ENCODE data around the gene LMBR1L. TPM values are rescaled to one million over a fixed set of nuclear protein-coding genes. Genes with fewer than 3 reads are reported as not detected.
"Not testable (repeated sequence)": the region's sequence is repeated elsewhere in the genome, so short reads cannot be mapped to it uniquely, and the experiment has no call there.

Gene LMBR1L
- total RNA-seq: 27.0 and 27.5 TPM in 2 replicates
- polyA plus RNA-seq (2012): 33.6 TPM

- DNase-seq (ENCODE audit: low read depth): peak; percentile 99
Observed at GRCh38 chr12:49110464-49111155, at the start of gene LMBR1L. Gene LMBR1L (minus strand): TSS chr12:49110847. CDS start chr12:49110555, 292 bp downstream.

GRCh38 chr12:49160399-49160798, 49.8 kb upstream of the LMBR1L start:
- DNase-seq (ENCODE audit: low read depth): no peak

- DNase-seq (ENCODE audit: low read depth): no peak
Observed at GRCh38 chr12:49154221-49154620, 43.6 kb upstream of the LMBR1L start.

GRCh38 chr12:49147384-49147783, 36.7 kb upstream of the LMBR1L start:
- DNase-seq (ENCODE audit: low read depth): no peak

- no peak for DNase-seq (ENCODE audit: low read depth)
Observed at GRCh38 chr12:49146406-49146805, 35.8 kb upstream of the LMBR1L start.

- DNase-seq (ENCODE audit: low read depth): no peak
Observed at GRCh38 chr12:49144384-49144783, 33.7 kb upstream of the LMBR1L start.

GRCh38 chr12:49138999-49139398, 28.4 kb upstream of the LMBR1L start:
- DNase-seq (ENCODE audit: low read depth): no peak

GRCh38 chr12:49138587-49138986, 27.9 kb upstream of the LMBR1L start:
- DNase-seq (ENCODE audit: low read depth): no peak

- DNase-seq (ENCODE audit: low read depth): no peak
Observed at GRCh38 chr12:49137476-49137875, 26.8 kb upstream of the LMBR1L start.

- DNase-seq (ENCODE audit: low read depth): not testable (repeated sequence)
Observed at GRCh38 chr12:49136997-49137396, 26.4 kb upstream of the LMBR1L start.

GRCh38 chr12:49133590-49133989, 22.9 kb upstream of the LMBR1L start:
- no peak for DNase-seq (ENCODE audit: low read depth)

- no peak for DNase-seq (ENCODE audit: low read depth)
Observed at GRCh38 chr12:49133014-49133413, 22.4 kb upstream of the LMBR1L start.

GRCh38 chr12:49131894-49132461, 21.3 kb upstream of the LMBR1L start:
- peak; percentile 78 for DNase-seq (ENCODE audit: low read depth)

- DNase-seq (ENCODE audit: low read depth): peak; percentile 91
Observed at GRCh38 chr12:49131051-49131893, 20.6 kb upstream of the LMBR1L start, which contains the start of gene TUBA1B. Gene TUBA1B (minus strand): TSS chr12:49131395. CDS start chr12:49131300, 95 bp downstream.

- DNase-seq (ENCODE audit: low read depth): peak; percentile 93
Observed at GRCh38 chr12:49130151-49131050, 19.8 kb upstream of the LMBR1L start.

GRCh38 chr12:49129332-49130150, 18.9 kb upstream of the LMBR1L start:
- no peak for DNase-seq (ENCODE audit: low read depth)

GRCh38 chr12:49127971-49128370, 17.3 kb upstream of the LMBR1L start:
- DNase-seq (ENCODE audit: low read depth): not testable (repeated sequence)

GRCh38 chr12:49126852-49127763, 16.5 kb upstream of the LMBR1L start:
- DNase-seq (ENCODE audit: low read depth): no peak
